ENCODE results near the gene KAT8. TPM values are rescaled to one million over a fixed set of nuclear protein-coding genes. Genes with fewer than 3 reads are reported as not detected.

KAT8 gene
- total RNA-seq, 1 donor from 2014 or later = 72.6 TPM

DNA sequence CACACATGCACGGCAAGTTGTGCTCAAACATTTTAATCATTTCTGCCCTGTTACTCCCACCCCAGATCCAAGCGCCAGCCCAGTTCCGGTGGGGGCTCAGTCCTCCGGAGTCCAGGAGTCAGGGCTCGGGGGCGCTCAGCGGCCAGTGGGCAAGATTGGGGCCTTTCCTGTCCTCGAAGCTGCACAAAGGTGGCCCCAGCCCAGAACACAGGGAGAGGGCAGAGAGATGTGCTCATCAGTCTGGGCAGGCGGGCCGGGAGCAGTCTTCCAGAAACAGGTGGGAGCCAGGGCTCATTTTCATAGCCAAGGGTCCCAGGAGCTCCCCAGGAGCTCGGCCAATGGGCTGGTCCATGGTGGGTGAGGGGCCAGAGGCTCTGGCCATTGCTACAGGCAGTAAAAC is 14.0 kb downstream of the KAT8 start:
- TF ChIP-seq, protein P1, sequence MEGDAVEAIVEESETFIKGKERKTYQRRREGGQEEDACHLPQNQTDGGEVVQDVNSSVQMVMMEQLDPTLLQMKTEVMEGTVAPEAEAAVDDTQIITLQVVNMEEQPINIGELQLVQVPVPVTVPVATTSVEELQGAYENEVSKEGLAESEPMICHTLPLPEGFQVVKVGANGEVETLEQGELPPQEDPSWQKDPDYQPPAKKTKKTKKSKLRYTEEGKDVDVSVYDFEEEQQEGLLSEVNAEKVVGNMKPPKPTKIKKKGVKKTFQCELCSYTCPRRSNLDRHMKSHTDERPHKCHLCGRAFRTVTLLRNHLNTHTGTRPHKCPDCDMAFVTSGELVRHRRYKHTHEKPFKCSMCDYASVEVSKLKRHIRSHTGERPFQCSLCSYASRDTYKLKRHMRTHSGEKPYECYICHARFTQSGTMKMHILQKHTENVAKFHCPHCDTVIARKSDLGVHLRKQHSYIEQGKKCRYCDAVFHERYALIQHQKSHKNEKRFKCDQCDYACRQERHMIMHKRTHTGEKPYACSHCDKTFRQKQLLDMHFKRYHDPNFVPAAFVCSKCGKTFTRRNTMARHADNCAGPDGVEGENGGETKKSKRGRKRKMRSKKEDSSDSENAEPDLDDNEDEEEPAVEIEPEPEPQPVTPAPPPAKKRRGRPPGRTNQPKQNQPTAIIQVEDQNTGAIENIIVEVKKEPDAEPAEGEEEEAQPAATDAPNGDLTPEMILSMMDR (conservative IDR thresholded peaks at IDR 0.05) = no peak
- H3K4me3 Mint-ChIP-seq = no peak overlapping the region
- no peaks in the 10 kb centered on the region for H3K36me3 Mint-ChIP-seq (ENCODE audit: low read depth)
- H3K9me3 Mint-ChIP-seq = no peaks in the 10 kb centered on the region
- H3K27ac Mint-ChIP-seq (ENCODE audit: unreplicated experiment) = no peak overlapping the region
- peaks cover 21% of the 10 kb centered on the region for H3K4me1 Mint-ChIP-seq
- no peak for DNase-seq (ENCODE audit: low read depth, low spot score)
- H3K27me3 Mint-ChIP-seq (ENCODE audit: low read depth) = peaks cover 12% of the 10 kb centered on the region

DNA sequence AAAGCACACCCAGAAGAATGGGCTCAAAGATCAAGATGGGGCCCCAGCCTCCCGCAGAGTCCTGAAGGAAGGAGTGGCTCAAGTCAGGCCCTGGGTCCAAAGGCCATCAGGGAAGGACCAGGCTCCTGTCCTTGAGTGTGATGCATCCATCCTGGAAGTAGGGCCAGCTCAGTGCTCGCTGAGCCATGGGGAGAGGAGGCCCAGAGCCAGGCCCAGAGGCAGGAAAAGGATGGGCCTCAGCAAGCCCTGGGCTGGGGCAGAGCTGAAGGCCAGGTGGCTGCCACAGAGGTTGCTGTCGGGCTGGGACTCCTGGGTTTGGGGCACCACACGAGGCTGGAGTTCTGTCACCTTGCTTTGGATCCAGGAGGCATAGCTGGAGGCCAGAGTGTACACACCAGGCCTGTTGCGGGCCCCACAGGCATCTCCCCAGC is 14.4 kb downstream of the KAT8 start:
- no peak overlapping the region for H3K4me3 Mint-ChIP-seq
- peaks cover 12% of the 10 kb centered on the region for H3K27me3 Mint-ChIP-seq (ENCODE audit: low read depth)
- H3K4me1 Mint-ChIP-seq = peaks cover 21% of the 10 kb centered on the region
- no peak overlapping the region for H3K27ac Mint-ChIP-seq (ENCODE audit: unreplicated experiment)
- no peaks in the 10 kb centered on the region for H3K9me3 Mint-ChIP-seq
- no peak for DNase-seq (ENCODE audit: low read depth, low spot score)
- TF ChIP-seq, protein P1 (conservative IDR thresholded peaks at IDR 0.05) = no peak
- H3K36me3 Mint-ChIP-seq (ENCODE audit: low read depth) = no peaks in the 10 kb centered on the region

DNA sequence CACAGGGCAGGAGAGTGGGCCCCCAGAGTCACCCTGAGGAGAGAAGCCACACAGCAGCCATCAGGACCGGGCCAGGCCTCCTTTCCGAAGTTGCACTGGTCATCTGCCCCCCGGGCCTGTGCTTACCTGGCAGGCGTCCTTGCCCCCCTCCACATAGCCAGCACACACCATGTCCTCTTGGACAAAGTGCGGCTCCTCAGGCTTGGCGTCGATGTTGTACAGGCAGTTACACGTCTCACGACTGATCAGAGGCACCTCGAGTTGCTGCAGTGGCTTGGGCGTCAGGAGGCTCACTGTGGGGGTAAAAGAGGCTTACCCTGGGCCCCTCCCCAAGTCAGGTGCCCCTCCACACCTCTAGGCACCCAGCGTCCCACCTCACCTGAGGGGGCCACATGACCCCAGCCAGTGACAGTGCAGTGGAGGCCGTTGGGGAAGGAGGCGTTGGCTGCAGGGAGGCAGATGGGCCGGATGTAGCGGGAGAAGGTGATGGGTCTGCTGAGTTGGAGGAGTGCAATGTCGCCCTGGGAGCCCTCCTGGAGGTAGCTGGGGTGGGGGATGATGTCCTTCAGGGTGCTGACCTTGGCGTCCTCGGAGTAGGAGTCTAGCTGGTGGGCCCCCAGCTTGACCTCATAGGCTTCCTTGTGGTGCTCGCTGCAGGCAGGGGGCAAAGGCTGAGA is 15.0 kb downstream of the KAT8 start:
- Mint-ChIP-seq H3K4me1 (peaks cover 21% of the 10 kb centered on the region), H3K4me3 (no peak overlapping the region), H3K36me3 (ENCODE audit: low read depth) (no peaks in the 10 kb centered on the region), H3K27ac (ENCODE audit: unreplicated experiment) (peak overlapping the region; percentile 19), H3K9me3 (no peaks in the 10 kb centered on the region), H3K27me3 (ENCODE audit: low read depth) (peaks cover 12% of the 10 kb centered on the region)
- TF ChIP-seq, protein P1 (conservative IDR thresholded peaks at IDR 0.05) = no peak
- DNase-seq (ENCODE audit: low read depth, low spot score) = no peak

DNA sequence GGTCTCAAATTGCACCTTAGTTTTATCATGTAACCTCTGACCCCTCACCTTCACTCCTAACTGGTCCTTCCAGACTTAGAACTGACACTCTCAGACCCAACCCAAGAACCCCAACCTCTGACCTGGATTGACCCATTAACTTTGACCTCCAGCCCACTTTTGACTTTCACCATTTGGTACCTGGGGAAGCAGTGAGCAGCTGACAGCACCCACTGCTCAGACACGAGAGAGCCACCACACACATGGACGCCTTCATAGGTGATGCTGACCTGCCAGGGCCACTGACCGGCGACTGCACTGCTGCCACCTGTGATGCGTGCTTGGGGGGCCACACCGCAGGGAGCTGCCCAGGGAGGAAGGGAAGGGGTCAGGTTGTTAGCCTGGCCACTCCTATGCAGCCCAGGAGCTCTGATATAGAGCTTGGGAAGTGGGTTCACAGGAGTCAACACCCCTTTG is 15.6 kb downstream of the KAT8 start:
- Mint-ChIP-seq H3K27me3 (ENCODE audit: low read depth) (peaks cover 12% of the 10 kb centered on the region), H3K4me1 (peaks cover 21% of the 10 kb centered on the region), H3K36me3 (ENCODE audit: low read depth) (no peaks in the 10 kb centered on the region), H3K9me3 (no peaks in the 10 kb centered on the region), H3K27ac (ENCODE audit: unreplicated experiment) (peak overlapping the region; percentile 7), H3K4me3 (no peak overlapping the region)
- TF ChIP-seq, protein P1 (conservative IDR thresholded peaks at IDR 0.05) = no peak
- no peak for DNase-seq (ENCODE audit: low read depth, low spot score)

DNA sequence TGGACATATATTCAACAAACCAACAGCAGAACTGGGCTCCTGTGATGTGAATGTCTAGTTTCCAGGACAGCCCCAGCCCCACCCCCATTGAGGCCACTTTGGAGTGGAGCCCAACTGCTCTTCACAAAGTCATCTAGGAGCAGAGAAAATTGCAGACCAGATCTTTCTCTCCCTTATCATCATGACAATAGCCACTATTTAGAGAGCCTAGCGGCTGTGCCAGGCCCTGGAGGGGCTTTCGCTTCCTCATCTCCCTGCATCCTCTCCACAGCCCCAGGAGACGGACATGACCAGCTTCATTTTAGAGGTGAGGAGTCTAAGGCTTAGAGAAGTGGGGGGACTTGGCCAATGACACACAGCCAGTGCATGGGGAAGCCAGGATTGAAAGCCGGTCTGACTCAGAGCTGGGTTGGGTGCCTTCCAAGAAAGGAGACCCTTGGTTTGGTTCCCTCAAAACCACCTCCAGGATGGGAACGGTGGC is 16.7 kb downstream of the KAT8 start:
- peak overlapping the region; percentile 36 for H3K4me3 Mint-ChIP-seq
- H3K27ac Mint-ChIP-seq (ENCODE audit: unreplicated experiment) = peak overlapping the region; percentile 7
- no peaks in the 10 kb centered on the region for H3K9me3 Mint-ChIP-seq
- DNase-seq (ENCODE audit: low read depth, low spot score) = no peak
- peaks cover 21% of the 10 kb centered on the region for H3K4me1 Mint-ChIP-seq
- TF ChIP-seq, protein P1 (conservative IDR thresholded peaks at IDR 0.05) = no peak
- H3K36me3 Mint-ChIP-seq (ENCODE audit: low read depth) = no peaks in the 10 kb centered on the region
- H3K27me3 Mint-ChIP-seq (ENCODE audit: low read depth) = peaks cover 12% of the 10 kb centered on the region
